GDM1 (cell line): Measurements from ENCODE around the gene TGFBR1.

ENCODE experiments used
- DNase-seq: peaks from one replicate; lab custom pipeline; 2025; lab: John Stamatoyannopoulos, UW

Gene TGFBR1

GRCh38 chr9:99171225-99172123 lies 66.6 kb downstream of the TGFBR1 start:
- no peak for DNase-seq

GRCh38 chr9:99172124-99173091 lies 67.5 kb downstream of the TGFBR1 start:
- DNase-seq, result no peak

GRCh38 chr9:99173570-99174504 lies 68.9 kb downstream of the TGFBR1 start:
- DNase-seq, result no peak

- DNase-seq, result no peak
Observed at GRCh38 chr9:99176527-99177013, 71.7 kb downstream of the TGFBR1 start.

GRCh38 chr9:99177576-99178366 lies 72.9 kb downstream of the TGFBR1 start:
- DNase-seq, result no peak

GRCh38 chr9:99178912-99179872 lies 74.3 kb downstream of the TGFBR1 start:
- no peak for DNase-seq

GRCh38 chr9:99180199-99180598 lies 75.3 kb downstream of the TGFBR1 start:
- no peak for DNase-seq

GRCh38 chr9:99180662-99181061 lies 75.7 kb downstream of the TGFBR1 start:
- no peak for DNase-seq

GRCh38 chr9:99181206-99181605 lies 76.3 kb downstream of the TGFBR1 start:
- no peak for DNase-seq

- peak; percentile 36 for DNase-seq
Observed at GRCh38 chr9:99181621-99182020, 76.7 kb downstream of the TGFBR1 start.

GRCh38 chr9:99182356-99182755 lies 77.4 kb downstream of the TGFBR1 start:
- no peak for DNase-seq

GRCh38 chr9:99183616-99184015 lies 78.7 kb downstream of the TGFBR1 start:
- DNase-seq, result no peak

GRCh38 chr9:99184110-99184474 lies 79.2 kb downstream of the TGFBR1 start:
- DNase-seq, result no peak

GRCh38 chr9:99184475-99185347 lies 79.8 kb downstream of the TGFBR1 start:
- DNase-seq, result peak; percentile 61

GRCh38 chr9:99185348-99185632 lies 80.4 kb downstream of the TGFBR1 start:
- DNase-seq, result no peak

GRCh38 chr9:99185934-99186333 lies 81.0 kb downstream of the TGFBR1 start:
- no peak for DNase-seq

GRCh38 chr9:99187311-99187710 lies 82.4 kb downstream of the TGFBR1 start:
- DNase-seq, result no peak

- DNase-seq, result no peak
Observed at GRCh38 chr9:99189186-99189585, 84.3 kb downstream of the TGFBR1 start.
